ENCODE measurements around the gene SETDB2. TPM values are rescaled to one million over a fixed set of nuclear protein-coding genes. Genes with fewer than 3 reads are reported as not detected.

The SETDB2 gene
- total RNA-seq, 1 experiment from 2014 or later, result 2.7 TPM

GRCh38 chr13:49428041-49428763 is 15.9 kb upstream of the SETDB2 start:
- DNase-seq (ENCODE audit: low spot score), result no peak

GRCh38 chr13:49429121-49429520 is 15.0 kb upstream of the SETDB2 start:
- no peak for DNase-seq (ENCODE audit: low spot score)

DNA sequence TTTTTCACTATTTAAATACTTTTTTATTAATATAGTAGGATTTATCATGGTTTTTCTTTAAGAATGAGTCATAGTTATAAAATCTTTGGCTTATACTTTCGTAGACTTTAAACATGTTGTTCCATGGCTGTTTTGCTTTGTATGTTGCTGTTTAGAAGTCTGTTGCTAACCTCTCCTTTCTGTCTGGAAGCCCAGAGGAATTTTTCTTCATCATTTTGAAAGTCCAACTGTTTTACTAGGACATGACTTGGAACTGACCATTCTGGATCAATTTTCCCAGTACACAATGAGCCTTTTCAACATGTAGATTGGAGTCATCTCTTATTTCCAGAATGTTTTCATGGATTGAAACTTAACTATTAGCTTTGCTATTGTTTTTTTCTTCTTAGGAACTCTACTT is 8.1 kb upstream of the SETDB2 start:
- no peak for DNase-seq (ENCODE audit: low spot score)

DNA sequence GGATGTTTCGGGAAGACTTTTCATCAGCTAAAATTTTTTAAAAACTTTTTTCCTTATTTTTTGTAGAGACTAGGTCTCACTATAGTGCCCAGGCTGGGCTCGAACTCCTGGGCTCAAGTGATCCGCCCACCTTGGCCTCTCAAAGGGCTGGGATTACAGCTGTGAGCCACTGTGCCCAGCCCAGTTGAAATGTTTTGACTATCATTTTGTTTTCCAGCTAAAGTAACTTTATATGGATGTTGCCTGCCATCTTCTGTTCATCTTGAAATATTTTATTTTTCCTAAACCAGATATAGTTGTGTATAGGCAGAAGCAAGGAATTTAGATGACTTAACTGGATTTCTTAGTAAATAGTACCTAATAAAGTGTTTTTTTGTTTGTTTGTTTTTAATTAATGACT is 7.2 kb upstream of the SETDB2 start:
- peak; percentile 72 for DNase-seq (ENCODE audit: low spot score)

- no peak for DNase-seq (ENCODE audit: low spot score)
Measured at GRCh38 chr13:49437705-49438104, 6.4 kb upstream of the SETDB2 start.

DNA sequence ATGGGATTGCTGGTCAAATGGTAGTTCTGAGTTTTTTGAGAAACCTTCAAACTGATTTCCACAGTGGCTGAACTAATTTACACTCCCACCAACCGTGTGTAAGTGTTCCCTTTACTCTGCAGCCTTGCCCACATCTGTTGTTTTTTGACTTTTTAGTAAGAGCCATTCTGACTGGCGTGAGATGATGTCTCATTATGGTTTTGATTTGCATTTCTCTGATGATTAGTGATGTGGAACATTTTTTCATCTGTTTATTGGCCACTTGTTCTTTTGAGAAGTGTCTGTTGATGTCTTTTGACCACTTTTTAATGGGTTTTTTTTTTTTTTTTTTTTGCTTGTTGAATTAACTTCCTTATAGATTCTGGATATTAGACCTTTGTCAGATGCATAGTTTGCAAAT is 4.5 kb upstream of the SETDB2 start:
- no peak for DNase-seq (ENCODE audit: low spot score)

DNA sequence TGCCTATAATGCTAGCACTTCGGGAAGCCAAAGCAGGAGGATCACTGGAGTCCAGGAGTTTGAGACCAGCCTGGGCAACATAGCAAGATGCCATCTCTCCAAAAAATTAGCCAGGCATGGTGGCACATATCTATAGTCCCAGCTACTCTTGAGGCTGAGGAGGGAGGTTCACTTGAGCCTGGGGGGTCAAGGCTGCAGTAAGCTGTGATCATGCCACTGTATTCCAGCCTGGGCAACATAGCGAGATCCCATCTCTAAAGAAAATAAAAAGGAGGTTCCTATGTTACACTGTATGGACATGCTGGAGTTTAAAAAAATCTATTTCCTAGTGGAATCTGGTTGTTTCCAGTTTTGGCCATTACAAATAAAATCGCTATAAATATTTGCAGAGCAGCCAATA is 2.8 kb upstream of the SETDB2 start:
- DNase-seq (ENCODE audit: low spot score), result no peak

DNA sequence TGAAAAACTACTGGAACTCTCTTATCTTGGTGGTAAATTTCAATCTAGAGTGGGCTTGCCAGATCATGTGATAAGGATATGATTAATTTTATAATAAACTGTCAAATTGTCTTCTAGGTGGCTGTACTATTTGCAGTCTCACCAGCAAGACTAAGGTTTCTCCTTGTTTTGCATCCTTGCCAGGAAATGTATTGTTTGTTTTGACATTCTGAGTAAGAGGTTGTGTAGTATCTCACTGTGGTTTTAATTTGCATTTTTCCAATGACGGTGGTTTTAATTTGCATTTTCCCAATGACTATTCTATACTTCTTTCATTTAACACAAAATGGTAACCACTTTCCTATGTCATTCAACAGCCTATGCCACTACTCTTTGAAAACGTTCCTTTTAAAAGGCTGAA is 2.2 kb upstream of the SETDB2 start:
- DNase-seq (ENCODE audit: low spot score), result no peak

DNA sequence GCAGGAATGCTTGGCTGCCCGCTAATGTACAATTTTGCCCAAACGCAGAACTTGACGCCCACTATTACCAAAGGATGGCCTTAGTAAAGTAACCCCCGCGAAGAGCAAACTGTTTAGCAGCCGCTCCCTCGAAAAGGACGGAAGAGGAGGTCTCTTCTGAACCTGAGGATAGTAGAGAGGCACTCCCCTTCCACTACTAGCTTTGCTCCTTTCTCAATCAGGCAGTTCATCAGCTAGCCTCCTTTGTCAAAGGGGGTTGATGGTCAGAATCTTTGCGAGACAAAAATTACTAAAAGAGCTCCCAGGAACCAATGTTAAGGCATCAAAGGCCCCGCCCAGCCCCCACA is 744 bp upstream of the SETDB2 start:
- DNase-seq (ENCODE audit: low spot score), result no peak

DNA sequence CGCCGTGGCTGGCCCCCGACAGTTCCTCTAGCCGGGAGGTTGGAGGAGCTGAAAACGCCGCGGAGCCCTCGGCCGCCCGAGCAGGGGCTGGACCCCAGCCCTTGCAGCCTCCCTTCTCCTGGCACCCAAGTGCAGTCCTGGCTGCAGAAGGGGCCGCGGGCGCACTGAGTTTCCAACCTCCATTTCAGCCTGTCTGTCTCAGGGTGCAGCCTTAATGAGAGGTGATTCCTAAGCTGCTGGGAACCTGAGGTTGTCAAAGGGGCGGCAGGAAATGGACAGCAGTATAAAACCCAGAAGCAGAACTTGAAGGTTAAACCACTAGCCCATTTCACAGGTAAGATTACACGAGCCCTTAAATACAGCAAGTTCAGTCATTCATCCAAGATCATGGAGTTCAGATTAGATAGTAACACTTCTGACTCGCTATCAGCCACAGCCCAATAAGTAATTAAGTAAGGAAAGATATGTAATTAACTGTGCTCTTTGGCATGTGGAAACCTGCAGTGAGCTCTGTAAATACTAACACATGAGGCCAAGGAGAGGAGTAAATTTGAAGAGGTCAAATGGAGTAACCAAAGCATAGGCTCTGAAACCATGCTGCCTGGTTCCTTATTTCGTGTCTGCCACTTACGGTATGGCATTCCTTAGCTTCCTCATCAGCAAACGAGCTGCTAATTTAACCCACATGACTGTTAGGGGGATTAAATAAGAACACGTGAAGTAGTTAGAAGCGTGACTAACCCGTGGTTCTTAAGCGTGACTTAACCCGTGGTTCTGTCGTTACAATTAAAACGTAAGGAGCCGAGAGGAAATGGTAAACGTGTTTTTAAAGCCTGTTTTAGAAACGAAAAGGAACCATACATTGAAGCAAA is 686 bp downstream of the SETDB2 start:
- DNase-seq (ENCODE audit: low spot score), result peak; percentile 80

- no peak for DNase-seq (ENCODE audit: low spot score)
Measured at GRCh38 chr13:49446473-49446872, 2.4 kb downstream of the SETDB2 start.

DNA sequence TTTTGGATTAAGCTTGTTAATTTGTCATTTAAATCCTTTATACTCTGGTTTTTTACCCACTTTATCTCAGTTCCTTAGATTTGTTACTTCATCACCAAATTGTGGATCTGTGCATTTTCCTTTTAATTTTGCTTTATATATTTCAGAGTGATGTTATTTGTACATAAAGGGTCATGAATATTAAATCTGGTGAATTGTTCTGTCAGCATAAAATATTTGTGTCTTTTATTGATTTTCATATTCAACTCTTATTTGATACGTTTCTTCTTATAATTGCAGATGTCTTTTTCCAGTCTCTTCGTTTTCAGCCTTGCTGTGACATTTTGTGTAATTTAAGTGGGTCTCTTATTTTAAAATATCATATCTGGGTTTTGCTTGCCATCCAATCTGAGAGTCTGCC is 4.7 kb downstream of the SETDB2 start:
- DNase-seq (ENCODE audit: low spot score), result no peak

GRCh38 chr13:49450105-49450819 is 6.2 kb downstream of the SETDB2 start:
- no peak for DNase-seq (ENCODE audit: low spot score)

DNA sequence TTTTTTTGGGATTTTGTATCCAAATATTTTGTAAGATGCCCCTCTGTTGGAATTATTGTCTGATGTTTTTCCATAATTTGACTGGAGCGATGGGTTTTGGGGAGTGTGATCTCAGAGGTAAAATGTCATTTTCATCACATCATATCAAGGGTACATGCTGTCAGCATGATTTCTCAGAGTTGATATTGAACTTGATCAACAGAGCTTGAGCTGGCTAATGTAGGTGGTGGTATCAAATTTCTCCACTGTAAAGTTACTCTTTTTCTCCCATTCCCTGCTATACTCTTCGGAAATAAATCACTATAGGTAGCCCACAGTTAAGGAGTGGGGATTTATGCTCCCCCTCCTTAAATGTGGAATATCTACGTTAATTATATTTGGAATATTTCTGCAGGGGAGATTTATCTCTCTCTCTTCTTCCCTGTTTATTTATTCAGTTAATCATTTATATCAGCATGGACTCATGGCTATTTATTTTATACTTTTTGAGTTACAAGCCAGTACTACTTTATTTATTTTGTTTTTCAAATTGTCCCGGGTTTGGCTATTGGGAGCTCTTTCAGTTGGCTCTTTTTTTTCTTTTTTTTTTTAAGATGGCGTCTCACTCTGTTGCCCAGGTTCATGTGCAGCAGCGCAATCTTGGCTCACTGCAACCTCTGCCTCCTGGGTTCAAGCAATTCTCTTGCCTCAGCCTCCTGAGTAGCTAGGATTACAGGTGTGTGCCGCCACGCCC is 8.8 kb downstream of the SETDB2 start:
- DNase-seq (ENCODE audit: low spot score), result no peak

DNA sequence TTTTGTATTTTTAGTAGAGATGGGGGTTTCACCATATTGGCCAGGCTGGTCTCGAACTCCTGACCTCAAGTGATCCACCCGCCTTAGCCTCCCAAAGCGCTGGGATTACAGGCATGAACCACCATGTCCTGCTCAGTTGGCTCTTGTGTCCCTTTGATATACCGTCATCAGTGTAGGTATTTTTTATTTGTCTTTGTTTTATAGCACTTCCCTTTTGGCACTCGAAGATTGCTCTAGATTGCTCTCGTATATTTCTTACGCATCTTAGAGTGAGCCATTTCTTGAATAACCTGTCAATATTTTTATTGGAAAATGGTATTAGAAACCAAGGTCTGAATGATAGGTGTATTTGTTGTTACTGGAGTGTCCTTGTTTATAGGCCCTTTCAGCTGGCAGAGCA is 9.4 kb downstream of the SETDB2 start:
- no peak for DNase-seq (ENCODE audit: low spot score)

GRCh38 chr13:49454388-49455006 is 10.4 kb downstream of the SETDB2 start:
- DNase-seq (ENCODE audit: low spot score), result no peak

GRCh38 chr13:49455007-49455398 is 10.9 kb downstream of the SETDB2 start:
- DNase-seq (ENCODE audit: low spot score), result no peak

DNA sequence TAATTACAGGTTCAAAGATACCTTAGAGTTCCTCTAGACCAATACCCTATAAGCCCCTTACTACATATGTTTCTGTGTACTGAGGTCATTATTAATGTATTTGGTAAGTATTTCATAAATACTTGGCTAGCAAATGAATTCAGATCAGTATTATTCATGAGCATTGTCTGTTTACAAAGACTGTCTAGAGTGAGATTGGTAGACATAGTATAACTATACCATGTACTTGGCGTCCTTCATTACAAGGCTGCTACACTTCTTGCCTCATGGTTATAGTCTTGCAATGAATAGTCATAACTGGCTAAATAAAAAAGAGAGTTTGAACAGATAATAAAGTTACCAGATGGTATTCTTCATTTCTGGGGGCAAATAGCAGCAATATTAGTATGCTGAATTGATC is 12.1 kb downstream of the SETDB2 start:
- no peak for DNase-seq (ENCODE audit: low spot score)

GRCh38 chr13:49457221-49457620 is 13.1 kb downstream of the SETDB2 start:
- DNase-seq (ENCODE audit: low spot score), result no peak

- DNase-seq (ENCODE audit: low spot score), result no peak
Measured at GRCh38 chr13:49459580-49459979, 15.5 kb downstream of the SETDB2 start.

DNA sequence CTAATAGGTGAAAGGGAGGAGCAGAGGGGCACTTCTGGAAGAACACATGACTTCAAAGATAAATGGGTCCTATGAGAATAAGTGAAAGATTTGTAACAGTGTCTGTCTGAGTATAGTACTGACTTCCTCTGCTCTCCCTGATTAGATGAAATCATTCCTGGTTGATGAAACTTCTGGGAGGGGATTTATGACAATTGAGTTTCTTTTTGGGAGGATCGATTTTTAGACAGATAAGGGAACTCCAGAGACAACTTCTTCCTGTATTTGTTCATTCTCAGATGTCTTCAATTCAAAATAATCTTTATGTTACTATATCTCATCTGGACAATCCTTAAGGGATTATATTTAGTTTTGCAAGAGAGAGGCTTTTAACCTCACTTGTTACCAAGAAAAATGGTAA is 20.0 kb downstream of the SETDB2 start:
- no peak for DNase-seq (ENCODE audit: low spot score)

Measured in HT-29 (cell line).